SIG-M5 (cell line): ENCODE data around the gene TIFAB.

Experiments used
- DNase-seq: peaks from one replicate; lab custom pipeline; 2025; lab: John Stamatoyannopoulos, UW

TIFAB gene

GRCh38 chr5:135425641-135426040, 26.5 kb downstream of the TIFAB start:
- DNase-seq = peak; percentile 8

- DNase-seq = no peak
Observed at GRCh38 chr5:135423846-135424168, 28.3 kb downstream of the TIFAB start.

DNA sequence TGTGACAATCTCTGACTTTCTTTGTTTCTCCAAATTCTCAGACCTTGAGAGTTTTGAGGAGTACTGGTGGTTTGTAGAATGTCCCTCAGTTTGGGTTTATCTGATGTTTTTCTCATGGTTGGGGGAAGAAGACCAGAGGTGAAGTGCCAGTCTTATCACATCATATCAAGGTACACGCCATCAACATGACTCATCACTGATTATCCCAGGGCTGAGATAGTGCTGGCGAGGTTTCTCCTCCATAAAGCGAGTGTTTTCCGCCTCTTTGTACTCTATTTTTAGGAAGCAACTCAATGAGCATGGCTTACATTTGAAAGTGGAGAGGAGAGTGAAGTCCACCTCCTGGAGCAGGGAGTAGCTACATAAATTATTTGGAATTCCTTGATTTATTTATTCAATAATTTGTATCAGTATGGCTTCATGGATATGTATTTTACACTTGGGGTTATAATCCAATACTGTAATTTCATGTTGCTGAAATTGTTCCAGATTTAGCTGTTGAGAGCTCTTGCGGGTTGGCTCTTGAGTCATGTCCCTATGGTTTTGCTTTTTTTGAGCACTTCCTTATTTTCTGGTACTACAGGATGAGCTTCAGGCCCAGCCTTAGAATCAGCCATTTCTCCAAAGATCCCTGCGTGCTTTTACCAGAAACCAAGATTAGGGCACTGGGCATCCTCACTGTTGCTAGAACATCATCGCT, 28.9 kb downstream of the TIFAB start:
- DNase-seq = peak; percentile 57

DNA sequence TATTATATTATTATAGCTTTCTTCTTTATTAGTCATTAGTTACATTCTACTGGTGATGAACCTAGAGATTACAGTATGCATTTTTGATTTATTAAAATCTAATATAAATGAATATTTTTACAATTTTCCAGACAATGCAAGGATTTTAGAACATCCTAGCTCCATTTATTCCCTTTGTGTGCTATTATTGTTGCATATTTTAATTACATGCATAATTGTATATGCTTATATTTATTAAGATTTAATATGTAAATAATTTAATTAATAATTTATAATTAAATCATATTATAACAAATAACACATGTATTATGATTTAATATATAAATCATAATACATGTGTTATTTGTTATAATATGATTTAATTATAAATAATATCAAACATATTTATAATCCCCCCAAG, 29.7 kb downstream of the TIFAB start:
- no peak for DNase-seq

GRCh38 chr5:135417083-135417482, 35.1 kb downstream of the TIFAB start:
- DNase-seq = no peak

DNA sequence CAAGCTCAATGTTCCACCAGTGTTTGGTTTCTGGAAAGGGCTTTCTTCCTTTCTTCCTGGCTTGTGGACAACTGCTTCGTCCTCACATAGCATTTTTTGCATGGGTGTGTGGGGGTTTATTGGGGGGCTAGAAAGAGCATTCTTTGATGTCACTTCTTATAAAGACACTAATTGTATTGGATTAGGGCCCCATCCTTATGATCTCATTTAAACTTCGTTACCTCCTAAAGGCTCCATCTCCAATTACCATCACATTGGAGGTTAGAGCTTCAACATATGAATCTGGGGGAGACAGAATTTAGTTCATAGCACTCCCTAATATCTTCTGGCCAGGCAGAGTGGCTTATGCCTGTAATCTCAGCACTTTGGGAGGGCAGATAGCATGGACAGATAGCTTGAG, 47.1 kb downstream of the TIFAB start:
- no peak for DNase-seq

DNA sequence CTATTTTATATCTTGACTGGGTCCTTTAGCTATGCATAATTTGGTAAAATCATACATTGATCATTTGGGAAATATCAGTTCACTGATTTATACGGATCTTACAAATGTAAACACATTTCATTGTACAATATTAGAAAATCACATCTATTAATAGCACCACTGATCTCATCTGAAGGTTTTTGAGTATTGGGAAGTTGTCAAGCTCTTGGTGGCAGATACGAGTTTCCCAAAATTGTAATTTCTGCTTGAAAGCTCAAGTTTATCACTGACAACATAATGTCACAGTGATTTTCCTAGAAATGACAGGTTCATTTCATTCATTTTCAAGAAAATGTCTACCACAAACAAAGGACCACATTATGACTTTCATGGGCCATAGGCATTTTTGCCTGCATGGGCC, 50.1 kb downstream of the TIFAB start:
- DNase-seq = no peak

DNA sequence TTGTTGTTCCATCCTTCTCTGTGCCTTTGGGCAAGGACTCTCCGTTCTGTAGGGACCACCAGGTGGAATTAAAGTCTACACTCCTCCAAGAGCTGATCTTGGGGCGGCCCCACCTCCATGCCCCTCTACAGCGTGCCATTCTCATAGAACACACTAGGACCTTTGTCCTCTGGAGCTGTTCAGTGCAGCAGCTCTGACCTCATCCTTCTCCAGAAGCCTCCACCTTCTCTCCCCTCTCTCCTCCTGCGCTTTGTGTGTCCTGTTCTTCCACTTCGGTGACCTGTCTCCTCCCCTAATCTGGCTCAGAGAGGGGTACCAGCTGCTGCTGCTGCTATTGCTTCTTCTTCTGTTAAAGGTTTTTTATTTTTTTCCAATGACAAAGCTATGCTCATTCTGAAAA, 51.3 kb downstream of the TIFAB start:
- no peak for DNase-seq

DNA sequence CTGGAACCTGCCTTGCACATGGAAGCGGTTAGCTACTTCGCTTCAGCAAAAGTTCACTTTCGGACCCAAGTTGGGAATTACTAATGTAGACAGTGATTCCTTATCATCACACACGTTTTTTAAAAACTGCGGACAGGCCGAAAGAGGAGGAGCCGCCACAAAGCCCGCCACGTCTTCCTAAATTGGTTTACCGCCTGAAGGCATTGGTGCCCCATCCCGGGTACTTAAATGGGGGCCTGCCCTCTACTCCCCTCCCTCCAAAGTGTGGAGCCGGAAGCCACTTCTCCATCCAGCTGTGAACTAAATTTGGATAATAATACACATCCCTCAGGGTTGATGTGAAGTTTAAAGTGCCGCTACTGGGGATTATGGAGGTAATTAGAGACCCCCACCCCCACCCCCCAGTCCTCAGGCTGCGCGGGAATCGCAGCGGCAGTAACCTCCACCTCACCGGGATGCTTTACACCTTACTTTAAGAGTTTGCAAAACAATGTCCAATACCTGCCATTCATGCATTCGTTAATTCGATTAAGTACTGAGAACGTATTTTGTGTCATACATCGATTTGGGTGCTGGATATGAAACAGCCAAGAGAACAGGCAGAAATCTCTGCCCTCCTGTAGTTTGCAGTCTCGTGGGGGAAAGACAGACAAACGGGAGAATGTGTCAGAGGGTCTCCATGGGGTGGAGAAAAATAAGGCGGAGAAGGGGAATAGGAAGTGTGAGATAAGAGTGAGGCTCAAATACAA, 52.2 kb downstream of the TIFAB start:
- no peak for DNase-seq

DNA sequence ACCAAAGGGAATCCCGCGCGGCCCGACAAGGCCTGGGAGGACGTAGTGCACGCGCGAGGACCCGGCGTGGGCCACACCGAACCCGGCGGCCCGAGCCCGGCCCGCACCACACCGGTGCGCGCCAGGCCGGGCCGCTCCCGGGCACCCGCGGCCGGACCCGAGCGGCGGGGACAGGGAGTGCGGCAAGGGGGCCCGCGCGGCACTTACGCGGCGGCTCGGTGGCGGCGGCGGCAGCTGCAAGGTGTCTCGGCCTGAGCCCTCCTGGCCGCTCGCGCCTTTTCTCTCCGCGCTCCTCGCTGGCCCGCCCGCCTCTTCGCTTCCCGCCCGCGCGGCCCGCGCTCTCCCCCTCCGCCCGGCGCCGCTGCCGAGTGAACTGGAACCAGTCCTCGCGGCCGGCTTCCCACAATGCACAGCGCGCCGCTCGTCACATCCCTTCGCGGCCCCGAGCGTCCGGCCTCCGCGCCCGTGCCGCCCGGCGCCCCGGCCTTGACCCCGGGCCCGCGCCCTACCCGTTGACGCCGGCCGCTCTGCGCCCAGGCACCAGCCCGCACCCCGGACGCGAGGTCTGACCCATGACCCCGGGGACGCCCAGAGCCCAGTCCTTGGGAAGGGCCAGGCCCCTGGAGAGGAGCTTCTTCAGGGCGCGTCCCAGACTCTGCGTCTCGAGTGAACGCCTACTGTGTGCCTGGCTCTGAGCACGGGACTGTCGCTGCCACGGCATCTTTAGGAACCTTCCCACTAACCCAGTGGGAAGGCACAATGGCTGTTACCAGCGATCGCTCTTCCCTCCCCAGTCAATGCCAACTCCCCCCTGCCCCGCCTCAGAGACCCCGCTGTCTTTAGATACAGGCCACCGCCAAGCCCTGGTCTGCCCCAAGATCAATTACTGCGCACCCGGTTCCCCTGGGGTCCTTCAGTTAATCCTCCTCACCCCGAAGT, 53.0 kb downstream of the TIFAB start, which contains the start of gene MACROH2A1:
TSS of gene MACROH2A1 (minus strand) at position 377 of the 939 bp plus-strand sequence. CDS start 10,138 bp downstream, outside the sequence.
- DNase-seq = no peak

DNA sequence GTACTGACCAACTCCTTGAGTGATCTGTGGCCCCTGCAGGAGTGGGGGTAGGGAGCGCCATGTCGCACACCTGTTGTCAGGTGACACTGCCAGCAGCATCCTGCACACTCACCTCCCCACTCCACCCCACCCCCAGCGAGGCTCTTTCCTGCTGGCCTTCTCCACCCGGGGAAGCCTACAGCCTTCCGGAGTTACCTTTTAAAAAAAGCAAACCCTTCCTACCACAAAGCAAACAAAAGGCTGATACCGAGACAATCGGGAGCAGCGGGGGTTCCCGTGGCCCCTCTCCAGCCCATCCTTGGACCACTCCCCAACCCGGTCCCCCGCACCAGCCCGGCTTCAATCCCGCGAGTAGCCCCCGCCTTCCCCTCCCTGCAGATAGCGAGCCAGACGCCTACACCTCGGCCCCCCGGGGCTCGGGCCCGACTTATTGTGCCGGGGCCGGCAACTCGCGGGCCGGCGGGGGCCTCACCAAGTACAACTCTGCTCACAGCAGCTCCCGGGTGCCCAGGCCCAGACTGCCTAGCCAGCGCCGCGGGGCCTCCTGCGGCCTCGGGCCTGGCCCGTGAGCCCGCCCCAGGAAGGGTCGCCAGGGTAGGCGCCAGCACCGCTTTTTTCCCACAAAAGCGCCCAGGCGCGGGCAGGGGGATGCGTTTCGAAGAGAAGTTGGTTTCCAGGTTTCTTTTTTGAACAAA, 53.8 kb downstream of the TIFAB start:
- no peak for DNase-seq
